Measurements from ENCODE around the gene ADARB2.

Gene ADARB2

GRCh38 chr10:1130995-1131790, 606.1 kb downstream of the ADARB2 start:
- no peak for DNase-seq

- DNase-seq: no peak
Observed at GRCh38 chr10:1130226-1130625, 607.1 kb downstream of the ADARB2 start.

GRCh38 chr10:1128649-1129048, 608.7 kb downstream of the ADARB2 start:
- no peak for DNase-seq

- DNase-seq: no peak
Observed at GRCh38 chr10:1128115-1128514, 609.2 kb downstream of the ADARB2 start.

GRCh38 chr10:1127629-1128028, 609.7 kb downstream of the ADARB2 start:
- no peak for DNase-seq

Measured in NCI-H1417 (cell line).